NCI-H2081 treated with DMSO at 0.1 percent for 48 hours (cell line): ENCODE data around the gene C6orf136.
"Not testable (repeated sequence)": the region's sequence is repeated elsewhere in the genome, so short reads cannot be mapped to it uniquely, and the experiment has no call there.

Experiments used
- DNase-seq: peaks from one replicate; lab custom pipeline; 2025; lab: John Stamatoyannopoulos, UW

Gene C6orf136

GRCh38 chr6:30657922-30658321 lies 11.0 kb downstream of the C6orf136 start:
- not testable (repeated sequence) for DNase-seq

DNA sequence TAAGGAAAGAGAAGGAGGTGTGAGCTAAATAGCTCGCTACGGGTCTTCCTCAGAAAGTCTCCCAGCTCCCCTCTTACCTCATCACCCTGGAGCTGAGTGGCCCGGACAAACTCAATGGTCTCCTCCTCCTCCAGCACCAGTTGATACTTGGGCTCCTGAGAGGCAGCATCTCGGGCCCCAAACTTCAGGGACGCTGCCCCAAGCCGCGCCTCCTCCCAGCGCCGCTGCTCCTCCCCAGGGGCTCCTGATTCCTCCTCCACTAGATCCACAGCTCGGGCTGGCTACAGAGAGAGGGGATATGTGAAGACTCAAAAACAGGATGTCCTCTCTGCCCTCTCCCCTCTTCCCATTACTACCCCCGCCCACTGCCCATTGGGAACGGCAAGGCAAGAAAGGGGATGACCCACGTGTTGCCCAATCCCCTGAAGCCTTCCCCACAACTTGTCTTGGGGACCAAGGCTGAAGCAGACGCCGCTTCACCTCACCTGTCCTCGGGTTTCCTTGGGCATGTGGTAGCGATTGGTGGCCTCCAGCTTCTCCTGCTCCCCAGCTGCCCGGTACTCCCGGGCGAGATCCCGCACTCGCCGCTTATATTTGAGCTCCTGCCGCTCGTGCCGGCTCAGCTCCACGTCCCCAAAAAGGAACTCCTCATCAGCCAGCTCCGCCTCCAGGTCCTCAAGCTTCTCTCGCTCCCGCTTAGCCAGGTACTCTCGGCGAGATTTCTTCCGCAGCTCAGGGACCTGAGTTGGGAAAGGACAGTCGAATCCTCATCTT lies 18.2 kb downstream of the C6orf136 start:
- DNase-seq: no peak

- not testable (repeated sequence) for DNase-seq
These were observed 19.4 kb downstream of the C6orf136 start for GRCh38 chr6:30666300-30666699.

- DNase-seq: no peak
These were observed 24.0 kb downstream of the C6orf136 start for GRCh38 chr6:30670760-30671527.

GRCh38 chr6:30672445-30673253 lies 25.7 kb downstream of the C6orf136 start, which contains the start of gene DHX16:
TSS of gene DHX16 (minus strand) at chr6:30673006. CDS start at chr6:30672841, 165 bp downstream.
- peak; percentile 80 for DNase-seq

GRCh38 chr6:30676660-30677285 lies 29.8 kb downstream of the C6orf136 start:
- no peak for DNase-seq

DNA sequence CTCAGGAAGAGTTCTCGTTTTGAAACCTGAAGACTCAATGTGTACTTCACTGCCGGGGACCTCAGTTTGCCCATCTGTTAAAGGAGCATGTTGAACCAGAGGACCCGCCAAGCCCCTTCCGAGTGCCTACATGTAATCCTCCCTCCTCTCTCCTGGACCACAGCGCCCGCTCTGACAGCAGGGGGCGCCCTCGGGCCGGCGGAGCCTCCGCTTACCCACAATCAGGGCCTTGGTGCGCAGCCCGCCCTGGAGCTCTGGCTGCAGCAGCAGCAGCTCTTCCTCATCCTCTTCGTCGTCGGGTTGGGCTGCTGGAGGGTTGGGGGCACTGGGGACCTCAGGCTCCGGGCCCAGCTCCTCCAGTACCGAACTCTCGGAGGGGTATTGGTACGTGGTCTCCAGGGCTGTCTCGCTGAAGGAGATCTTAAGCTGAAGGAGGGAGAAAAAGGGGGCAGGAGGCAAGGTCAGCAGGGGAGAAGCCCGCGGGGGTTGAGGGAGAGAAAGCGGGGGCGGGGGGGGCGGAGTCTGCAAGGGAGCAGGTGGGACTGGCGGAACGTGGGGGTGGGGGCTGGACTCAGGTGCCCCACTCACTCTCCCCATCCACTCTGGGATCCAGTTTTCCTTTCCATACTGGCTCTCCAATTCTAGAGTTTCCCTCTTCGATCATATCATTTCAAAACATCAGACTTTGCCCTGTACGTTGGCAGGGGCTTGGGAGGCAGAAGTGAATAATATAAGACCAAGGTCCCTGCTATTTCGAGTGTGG lies 32.2 kb downstream of the C6orf136 start:
- peak; percentile 1 for DNase-seq

DNA sequence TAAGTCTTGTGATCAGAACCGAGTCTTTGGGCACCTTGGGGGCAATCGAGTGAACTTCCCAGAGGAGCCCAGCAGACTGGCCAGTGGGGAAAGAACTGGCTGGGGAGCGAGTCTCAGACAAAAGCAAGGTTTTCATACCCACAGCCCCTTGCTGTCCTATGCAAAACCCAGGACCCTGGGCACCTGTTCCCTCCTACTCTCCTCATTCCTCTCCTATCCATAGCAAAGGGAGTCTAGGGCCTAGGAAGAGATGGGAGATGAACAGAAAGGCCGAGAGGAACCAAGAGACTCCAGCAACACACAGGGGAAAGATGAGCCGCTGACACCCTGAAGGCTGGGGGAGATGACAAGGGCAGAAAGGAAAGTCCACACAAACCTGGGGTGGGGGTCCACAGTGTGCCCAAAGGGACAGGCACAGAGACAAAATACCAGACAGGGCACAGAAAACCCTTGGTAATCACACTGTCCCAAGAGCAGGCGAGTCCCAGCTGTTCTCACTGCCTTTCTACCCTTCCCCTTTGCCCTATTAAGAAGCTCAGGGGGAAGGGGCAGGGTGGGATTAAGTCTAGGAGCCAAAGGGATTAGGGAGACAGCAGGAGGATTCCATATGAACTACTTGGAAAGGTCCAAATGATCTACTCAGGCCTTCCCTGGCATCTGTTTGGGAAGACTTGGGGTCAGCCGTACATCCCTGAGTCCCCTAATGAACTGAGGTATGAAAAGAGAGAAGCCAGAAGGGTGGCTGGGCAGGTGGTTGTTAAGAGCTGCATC lies 33.0 kb downstream of the C6orf136 start:
- DNase-seq: no peak

DNA sequence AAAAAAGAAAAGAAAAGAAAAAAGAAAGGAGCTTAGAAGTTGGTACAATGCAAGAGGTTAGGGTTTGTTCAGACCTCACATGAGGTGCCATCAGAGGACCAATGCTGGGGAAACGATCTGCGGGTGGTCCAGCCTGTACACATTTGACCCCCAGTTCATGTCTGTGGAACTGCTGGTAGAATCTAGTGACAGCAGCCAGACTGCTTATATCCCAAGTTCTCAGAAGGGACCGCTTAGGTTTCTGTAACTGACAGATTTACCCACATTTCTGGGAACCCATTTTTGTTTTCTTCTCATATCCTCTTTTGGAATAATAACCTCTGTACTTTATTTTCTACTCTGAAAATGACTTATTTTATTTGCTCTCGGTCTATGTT lies 34.8 kb downstream of the C6orf136 start:
- no peak for DNase-seq

DNA sequence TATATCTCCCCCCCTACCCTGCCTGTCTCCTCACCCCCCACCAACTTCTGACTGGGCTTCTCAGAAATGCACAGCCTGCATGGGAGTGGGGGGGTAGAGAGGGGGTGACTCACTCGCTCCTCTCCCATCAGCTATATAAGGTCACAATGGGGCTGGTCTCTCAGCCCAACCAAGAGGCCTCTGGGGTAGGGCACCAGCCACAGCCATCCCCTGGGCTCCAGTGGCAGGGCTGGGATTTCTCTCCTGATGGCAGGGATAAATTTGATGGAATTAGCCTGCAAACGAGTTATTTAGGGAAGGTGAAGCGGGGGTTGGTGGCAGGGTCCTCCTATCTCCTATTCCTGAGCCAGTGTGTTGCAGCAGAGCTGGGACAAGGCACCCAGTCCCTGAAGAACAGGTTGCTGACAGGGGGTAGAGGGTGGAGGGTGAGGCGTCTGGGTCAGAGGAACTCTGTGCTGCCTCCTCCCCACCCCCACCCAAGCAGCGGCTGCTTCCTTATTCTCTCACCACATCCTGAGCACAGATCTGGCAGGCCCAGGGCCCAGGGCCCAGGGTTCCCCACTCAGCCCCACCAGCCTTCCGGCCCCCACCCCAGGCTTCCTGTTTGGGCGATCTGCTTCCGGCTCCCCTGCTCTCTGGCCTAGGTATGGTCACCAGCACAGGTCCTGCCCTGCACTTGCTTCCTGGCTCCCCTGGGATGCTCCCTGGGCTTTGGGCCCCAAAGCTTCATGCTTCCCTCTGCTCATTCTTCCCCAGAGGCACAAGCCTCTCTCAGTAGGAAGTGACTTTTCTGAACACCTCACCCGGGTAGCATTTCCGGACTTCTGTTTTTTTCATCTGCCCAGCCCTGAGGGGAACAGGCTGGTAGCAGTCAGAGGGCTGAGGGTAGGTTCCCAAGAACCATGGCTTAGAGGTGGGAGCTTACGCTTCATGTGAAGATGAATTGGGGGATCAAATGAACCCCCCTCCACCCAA lies 35.5 kb downstream of the C6orf136 start:
- DNase-seq: no peak

DNA sequence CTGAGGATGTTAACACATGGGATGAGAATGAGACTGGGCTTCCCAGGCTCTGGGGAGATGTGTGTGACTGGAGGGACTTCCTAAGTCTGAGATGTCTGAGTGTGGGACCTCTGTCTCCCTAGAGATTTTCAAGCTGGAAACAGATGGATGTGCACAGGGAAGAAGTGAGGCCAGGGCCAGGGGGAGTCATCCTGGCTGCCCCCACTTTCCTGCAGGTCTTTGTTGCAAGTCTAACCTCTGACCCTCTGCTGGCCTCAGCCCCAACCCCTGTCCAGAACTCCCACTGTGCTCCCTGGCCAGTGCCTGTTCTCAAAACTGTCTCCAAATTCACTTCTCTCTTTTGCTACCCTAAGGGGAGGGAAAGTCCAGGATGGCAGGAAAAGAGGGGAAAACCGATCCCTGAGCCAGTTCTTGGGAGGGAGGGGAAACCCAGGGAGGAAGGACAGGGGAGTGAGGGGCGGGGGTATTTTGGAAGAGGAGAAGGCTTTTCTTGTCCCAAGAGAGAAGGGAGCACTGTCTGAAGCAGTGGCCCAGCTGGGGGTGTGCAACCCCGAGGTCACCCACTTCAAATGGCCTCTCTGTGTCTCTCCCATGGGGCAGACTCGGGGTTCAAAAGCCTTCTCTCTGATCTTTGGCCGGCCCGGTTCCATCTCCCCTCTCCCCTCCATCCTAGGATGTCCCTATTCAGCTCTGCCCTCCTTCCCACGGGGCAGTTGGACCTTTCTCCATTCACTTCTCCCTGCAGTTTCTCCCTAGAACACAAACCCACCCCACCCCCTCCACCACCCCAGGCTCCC lies 36.4 kb downstream of the C6orf136 start:
- DNase-seq: no peak

GRCh38 chr6:30683980-30684338 lies 37.0 kb downstream of the C6orf136 start:
- no peak for DNase-seq

DNA sequence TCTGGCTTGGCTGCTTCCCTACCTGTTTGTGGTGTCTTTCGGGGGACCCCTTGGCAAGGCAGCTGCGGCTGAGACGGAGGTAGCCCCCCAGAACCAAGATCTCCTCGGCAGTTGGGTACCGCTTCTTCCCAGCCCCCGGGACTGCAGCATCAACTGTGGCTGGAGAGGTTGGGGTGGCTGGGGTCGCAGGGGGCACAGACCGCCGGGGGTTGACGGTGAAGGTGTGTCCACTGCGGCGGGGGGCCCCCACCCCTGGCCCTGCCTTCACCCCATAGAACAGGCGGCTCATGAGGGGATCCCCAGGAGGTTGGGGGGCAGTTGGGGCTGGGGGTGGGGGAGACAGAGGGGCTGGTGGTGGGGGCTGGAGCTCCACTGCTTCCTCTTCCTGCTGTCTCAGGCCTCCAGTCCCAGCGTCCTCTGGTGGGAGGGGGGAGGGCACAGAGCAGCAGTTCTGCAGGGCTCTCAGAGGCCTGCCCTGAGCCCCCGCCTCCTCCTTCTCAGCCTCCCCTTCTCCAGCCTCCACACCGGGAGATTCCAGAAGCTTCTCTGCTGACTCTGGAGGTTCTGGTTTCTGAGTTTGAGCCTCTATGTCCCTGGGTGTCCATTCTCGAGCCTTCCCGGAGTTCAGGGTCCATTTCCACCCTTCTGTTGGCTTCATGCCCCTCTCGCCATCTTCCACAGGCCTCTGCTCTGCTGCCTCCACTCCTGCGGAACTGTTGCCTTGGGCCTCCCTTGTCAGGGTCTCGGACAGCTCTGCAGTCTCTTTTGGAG lies 37.6 kb downstream of the C6orf136 start:
- no peak for DNase-seq

DNA sequence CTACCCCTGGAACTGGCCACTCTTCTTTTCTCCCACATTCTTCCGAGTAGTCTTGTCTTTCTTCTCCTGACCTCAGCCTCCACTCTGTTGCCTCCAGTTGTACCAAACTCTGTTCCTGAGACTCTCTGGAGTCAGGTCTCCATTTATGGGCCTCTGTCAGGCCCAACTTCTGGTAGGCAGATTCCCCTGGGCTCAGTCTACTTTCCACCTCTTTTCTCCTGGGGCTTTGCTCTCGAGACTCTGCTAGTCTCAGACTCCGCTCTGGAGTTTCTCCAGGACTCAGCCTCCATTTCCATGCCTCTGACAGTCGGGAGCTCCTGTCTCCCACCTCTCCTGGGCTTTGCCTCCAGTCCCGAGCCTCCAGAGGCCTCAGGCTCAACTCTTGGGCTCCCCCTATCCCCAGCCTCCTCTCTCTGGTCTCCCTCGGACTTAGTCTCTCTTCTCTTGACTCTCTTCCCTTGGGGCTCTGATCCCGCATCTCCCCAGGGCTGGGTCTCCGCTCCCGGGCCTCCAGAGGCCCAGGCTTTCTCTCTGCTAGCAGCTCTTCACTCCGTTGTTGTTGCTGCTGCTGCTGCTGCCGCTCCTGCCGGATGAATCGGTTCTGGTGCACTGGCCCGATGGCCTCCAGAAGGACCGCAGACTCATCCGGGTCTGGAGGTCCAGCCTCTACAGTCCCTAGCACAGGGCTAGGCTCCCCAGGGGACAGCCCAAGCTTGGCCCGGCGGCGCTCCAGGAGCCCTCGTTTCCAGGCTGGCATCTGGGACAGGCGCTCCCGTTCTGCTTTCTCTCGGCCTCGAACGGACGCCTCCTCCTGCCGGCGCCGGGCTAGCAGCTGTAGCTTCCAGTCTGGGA lies 38.5 kb downstream of the C6orf136 start:
- DNase-seq: no peak

DNA sequence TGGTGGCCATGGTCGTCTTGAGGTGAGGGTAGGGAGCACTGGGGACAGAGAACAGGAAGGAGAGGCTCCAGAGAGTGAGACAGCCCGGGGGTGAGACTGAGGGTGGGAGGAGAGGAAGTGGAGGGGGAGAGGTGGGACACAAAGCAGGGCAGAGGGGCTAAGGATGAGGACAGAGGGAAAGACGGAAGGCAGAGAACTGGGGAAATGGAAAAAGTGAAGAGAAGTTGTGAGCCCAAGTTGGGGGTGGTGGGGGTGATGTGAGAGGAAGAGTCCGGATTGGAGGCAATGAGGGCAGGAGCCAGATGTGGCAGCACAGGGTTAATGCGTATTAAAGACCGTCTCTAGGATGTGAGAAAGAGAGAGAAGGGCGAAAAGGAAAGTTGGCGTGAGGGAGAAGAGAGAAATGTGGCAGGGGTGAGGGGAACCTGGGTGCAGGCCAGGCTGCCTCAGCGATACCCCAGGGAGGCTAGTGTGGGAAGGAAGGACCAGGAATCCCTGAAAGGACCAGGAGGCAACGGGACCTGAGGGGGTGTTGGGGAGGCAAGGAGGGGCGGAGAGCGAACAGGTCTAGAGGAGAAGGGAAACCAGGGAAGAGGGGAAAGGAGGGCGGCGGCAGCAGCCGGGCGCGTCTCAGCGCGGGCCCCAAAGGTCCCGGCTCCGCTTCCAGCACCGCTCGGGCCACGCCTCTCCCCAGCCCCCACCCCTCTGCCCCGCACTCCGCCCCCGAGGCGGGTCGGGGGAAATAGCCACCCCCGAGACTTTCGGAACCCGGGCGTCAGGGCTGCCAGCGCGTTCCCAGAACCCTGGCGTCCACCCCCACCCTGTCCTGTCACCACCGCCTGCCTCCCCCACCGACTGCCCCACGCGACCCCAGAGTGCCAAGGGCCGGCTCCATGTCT lies 39.3 kb downstream of the C6orf136 start, which contains the start of gene PPP1R18:
PPP1R18 (minus strand) TSS at position 637 of the 899 bp plus-strand sequence; CDS start at position 10, 627 bp downstream.
- DNase-seq: no peak
